HG02870 (cell line): ENCODE results near the gene SGCA.

Experiments used
- ATAC-seq: cut with Tn5 transposase; IDR thresholded peaks from one replicate; pipeline ENCODE4 v1.9.1; 2021; ENCODE audit warnings: mild to moderate bottlenecking, moderate library complexity; ENCODE audit not compliant: unreplicated experiment

The SGCA gene

GRCh38 chr17:50165066-50165465 is 739 bp upstream of the SGCA start:
- no peak for ATAC-seq

GRCh38 chr17:50165466-50165865 is 339 bp upstream of the SGCA start:
- no peak for ATAC-seq

- ATAC-seq: no peak
Observed at GRCh38 chr17:50166518-50167181, 845 bp downstream of the SGCA start.

GRCh38 chr17:50167371-50167770 is 1.6 kb downstream of the SGCA start:
- ATAC-seq: no peak

- ATAC-seq: no peak
Observed at GRCh38 chr17:50168319-50168718, 2.5 kb downstream of the SGCA start.

GRCh38 chr17:50169121-50169764 is 3.4 kb downstream of the SGCA start:
- no peak for ATAC-seq

GRCh38 chr17:50169881-50170459 is 4.2 kb downstream of the SGCA start:
- no peak for ATAC-seq

DNA sequence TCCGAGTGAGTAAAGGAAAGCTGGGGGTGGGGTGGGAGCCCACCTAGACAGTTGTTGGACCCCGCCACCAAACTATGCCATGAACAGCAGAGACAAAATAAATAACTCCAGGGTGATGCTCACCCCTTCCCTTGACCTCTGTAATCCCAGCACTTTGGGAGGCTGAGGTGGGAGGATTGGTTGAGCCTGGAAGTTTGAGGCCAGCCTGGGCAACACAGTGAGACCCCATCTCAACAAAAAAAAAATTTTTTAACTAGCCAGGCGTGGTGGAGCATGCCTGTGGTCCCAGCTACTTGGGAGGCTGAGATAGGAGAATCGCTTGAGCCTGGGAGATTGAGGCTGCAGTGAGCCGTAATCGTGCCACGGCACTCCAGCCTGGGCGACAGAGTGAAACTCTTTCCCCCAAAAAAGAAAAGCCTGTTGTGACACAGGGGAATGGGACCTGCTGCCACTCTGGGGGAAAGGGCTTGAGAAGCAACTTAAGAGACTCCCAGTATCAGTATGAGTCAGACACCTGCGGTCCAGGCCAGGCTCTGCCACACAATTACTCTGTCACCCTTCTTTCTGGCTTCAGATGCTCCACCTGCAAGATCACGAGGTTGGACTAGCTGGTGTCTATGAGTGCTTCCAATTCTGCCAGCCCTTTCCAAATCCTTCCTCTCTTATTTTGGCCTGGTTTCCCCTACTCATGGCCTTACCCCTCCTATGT is 5.0 kb downstream of the SGCA start:
- ATAC-seq: peak; percentile 41

DNA sequence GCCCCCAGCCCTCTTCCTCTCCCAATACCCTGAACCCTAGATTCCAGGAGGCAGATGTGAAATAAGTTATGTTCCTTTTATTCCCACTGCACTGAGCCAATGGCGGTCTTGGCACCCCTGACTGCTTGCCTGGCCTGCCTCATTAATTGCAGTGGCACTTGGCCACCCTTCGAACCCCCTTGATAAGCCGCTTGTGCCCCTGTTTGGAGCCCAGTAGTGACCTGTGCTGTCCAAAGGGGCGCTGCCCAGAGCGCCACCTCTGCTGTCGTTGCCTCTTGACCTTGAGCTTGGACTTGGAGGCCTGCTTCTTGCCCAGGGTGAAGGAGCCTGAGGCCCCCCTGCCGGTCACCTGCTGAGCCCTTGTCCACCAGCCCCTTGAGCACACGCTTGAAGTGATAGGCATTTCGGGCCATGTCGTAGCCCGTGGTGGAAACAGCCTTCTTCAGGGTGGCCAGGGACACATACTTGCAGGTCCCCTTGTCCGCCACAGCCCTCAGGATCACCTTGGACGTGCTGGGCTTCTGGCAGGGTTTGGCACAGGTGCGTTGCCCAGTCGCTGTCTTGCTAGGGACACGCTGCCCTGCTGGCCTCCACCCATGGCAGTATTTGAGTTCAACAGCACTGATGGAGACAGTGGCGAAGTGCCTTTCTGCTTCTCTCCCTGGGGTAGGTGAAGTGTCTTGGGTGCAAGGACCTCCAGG is 5.7 kb downstream of the SGCA start:
- ATAC-seq: no peak

DNA sequence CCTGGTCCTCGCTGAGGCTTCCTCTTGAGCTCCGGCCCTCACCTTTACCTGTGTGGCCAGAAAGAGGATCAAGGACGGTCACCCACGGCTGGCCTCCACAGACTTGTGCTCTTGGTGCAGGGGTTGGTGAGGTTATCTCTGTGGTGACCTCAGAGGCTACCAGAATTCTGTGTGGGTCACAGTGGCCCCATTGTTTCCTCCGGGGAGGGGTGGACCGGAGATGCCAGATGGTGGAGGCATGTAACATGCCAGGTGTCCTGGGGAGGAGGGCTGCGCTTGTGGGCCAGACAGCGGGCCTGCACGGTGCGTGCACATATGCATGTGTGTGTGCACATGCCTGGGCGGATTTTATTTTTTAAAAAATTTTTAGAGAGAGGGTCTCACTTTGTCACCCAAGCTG is 6.3 kb downstream of the SGCA start:
- no peak for ATAC-seq

GRCh38 chr17:50172936-50173334 is 7.1 kb downstream of the SGCA start:
- no peak for ATAC-seq

DNA sequence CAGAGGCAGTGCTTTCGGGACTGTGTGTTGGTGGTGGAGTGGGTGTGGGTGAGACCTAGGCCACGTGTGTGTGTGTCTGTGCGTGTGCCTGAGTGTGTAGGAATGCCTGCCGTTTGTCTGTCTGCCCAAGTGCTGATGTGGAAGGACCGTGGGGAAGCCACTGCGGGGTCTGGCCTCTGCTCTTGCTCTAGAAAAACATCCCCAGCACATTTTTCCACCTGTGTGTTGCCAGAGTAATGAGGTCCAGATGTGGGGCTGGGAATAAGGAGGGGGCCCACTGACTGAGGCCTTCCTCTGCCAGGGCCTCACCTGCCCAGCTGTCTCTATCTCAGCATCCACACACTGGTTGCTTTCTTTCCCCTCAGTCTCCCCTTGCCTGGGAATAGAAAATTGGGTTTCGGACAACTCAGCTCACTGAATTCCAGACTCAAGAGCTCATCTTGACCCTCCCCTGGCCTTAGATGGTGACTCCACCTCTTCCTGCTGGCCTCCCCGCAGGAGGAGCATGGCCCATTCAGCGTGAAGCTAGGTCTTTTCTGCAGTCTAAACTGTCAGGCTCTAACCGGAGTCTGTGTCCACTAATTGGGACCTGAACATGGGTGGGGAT is 7.6 kb downstream of the SGCA start:
- ATAC-seq: no peak

DNA sequence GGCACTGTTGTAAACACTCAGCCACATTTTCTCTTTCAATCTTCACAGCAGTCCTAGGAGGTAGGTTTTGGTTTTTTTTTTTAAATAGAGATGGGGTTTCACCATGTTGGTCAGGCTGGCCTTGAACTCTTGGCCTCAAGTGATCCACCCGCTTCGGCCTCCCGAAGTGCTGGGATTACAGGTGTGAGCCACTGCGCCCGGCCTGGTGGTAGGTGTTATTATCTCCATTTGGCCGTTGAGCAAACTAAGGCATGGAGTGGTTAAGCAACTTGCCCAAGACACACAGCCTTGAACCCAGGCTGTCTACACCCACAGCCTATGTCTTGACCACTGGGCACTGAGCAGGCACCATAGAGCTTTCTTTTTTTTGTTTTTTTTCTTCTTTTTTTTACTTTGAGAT is 8.6 kb downstream of the SGCA start:
- ATAC-seq: no peak

DNA sequence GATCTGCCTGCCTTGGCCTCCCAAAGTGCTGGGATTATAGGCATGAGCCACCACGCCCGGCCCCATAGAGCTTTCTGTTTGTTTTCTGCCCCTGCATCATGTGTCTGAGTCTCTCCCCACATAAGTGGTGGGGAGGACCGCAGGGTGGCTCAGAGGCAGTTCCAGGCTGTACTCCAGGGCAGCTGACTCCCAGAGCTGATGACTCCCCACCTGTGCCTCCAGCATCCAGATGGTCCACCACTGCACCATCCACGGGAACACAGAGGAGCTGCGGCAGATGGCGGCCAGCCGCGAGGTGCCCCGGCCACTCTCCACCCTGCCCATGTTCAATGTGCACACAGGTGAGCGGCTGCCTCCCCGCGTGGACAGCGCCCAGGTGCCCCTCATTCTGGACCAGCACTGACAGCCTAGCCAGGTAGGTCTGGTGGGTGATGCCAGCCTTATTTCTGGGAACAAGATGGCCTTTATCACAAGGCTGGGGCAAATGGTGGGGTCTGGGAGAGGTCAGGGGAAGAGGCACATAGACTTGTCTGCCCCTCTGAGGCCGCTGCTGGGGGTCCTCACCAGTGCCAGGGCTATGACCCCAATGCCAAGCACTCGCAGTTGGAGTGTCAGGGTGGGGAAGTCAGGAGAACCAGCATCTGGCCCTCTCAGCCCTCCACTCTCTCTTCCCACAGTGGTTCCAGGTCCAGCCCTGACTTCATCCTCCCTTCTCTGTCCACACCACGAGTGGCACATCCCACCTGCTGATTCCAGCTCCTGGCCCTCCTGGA is 9.4 kb downstream of the SGCA start:
- ATAC-seq: no peak

DNA sequence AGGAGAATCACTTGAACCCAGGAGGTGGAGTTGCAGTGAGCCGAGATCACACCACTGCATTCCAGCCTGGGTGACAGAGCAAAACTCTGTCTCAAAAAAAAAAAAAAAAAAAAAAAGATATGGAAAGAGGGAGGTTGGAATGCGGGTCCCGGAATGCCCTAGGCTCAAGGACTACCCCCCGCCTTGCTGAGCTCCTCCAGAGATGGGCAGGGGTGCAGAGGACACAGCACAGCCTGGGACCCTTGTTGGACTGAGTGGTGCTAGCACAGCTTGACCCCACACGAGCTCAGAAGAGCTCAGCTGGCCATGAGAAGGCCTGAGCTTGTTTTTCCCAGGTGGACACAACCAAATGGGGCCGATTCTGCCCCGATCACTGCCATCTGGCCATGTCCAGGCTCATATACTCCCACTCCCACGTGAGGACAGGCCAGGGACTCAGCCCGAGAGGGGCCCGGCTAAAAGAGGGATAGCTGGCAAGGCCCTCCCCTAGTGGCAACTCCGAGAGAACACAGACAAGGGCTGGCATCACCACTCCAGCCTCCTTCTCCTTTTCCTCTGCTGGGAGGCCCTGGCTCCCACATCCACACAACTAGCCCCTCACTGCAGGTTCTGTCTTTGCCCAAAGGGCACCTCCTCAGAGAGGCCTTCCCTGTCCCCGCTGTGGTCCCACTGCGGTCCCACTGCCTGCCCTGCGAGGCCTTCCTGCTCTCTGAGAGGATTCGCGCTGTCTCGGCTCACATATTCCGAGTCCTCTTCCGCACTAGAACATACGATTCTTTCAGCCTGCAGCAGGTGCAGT is 11.0 kb downstream of the SGCA start:
- no peak for ATAC-seq

- ATAC-seq: no peak
Observed at GRCh38 chr17:50177476-50177875, 11.7 kb downstream of the SGCA start.

GRCh38 chr17:50177983-50178834 is 12.4 kb downstream of the SGCA start:
- no peak for ATAC-seq

- no peak for ATAC-seq
Observed at GRCh38 chr17:50180111-50180510, 14.3 kb downstream of the SGCA start.
